Liver (tissue), 9 donors: ENCODE data around the gene OR1D2. TPM values are rescaled to one million over a fixed set of nuclear protein-coding genes. Genes with fewer than 3 reads are reported as not detected.

Source experiments
- DNase-seq: peaks from one replicate; pipeline ENCODE4 v3.0.0-alpha.2; 2017; ENCODE audit warnings: low spot score
- H3K27ac ChIP-seq, 2 donors: one replicate each; pipeline ENCODE4 v1.7.0; 2013; ENCODE audit warnings: inconsistent platforms in 2 of 2, low read length in 2 of 2, control low read depth in 1 of 2, low read depth in 1 of 2, mild to moderate bottlenecking in 1 of 2
- H3K27me3 ChIP-seq, 4 donors: one replicate each; pipeline versions ENCODE4 v1.6.1 to v1.7.0; 2013; ENCODE audit warnings: low read length in 3 of 4, inconsistent platforms in 1 of 4, mild to moderate bottlenecking in 1 of 4, moderate library complexity in 1 of 4; ENCODE audit not compliant: control insufficient read depth in 4 of 4, insufficient read depth in 4 of 4
- H3K36me3 ChIP-seq, 4 donors: one replicate each; pipeline versions ENCODE4 v1.6.1 to v1.7.0; 2013; ENCODE audit warnings: low read length in 3 of 4, mild to moderate bottlenecking in 3 of 4, low read depth in 1 of 4, moderate library complexity in 1 of 4; ENCODE audit not compliant: control insufficient read depth in 4 of 4, insufficient read depth in 3 of 4
- H3K4me1 ChIP-seq, 4 donors: one replicate each; pipeline versions ENCODE4 v1.6.1 to v1.7.0; 2013; ENCODE audit warnings: low read length in 3 of 4, mild to moderate bottlenecking in 3 of 4, moderate library complexity in 1 of 4; ENCODE audit not compliant: control insufficient read depth in 4 of 4, insufficient read depth in 4 of 4
- H3K4me3 ChIP-seq, 3 donors: one replicate each; pipeline versions ENCODE4 v1.6.1 to v1.7.0; 2013; ENCODE audit warnings: low read length in 3 of 3, control low read depth in 1 of 3, low read depth in 1 of 3, mild to moderate bottlenecking in 1 of 3
- H3K9ac ChIP-seq, 2 donors: one replicate each; pipeline ENCODE4 v1.7.0; 2013; ENCODE audit warnings: low read length in 2 of 2, mild to moderate bottlenecking in 2 of 2, moderate library complexity in 2 of 2, control low read depth in 1 of 2, low read depth in 1 of 2
- H3K9me3 ChIP-seq, 4 donors: one replicate each; pipeline versions ENCODE4 v1.6.1 to v1.7.0; 2013; ENCODE audit warnings: low read length in 3 of 4; ENCODE audit not compliant: control insufficient read depth in 4 of 4
- ATF3 ChIP-seq: IDR thresholded peaks from 2 replicates; pipeline ENCODE4 v1.6.1; 2016; ENCODE audit warnings: antibody characterized with exemption
- CTCF ChIP-seq: fragments of 150-350 bp; IDR thresholded peaks from 2 replicates; pipeline ENCODE4 v1.5.1; 2017; ENCODE audit warnings: improper control_type of control experiment, low read depth, low read length; ENCODE audit not compliant: missing input control
- EGR1 ChIP-seq, 2 donors: IDR thresholded peaks; 2 replicates each; pipeline ENCODE4 v1.6.1; 2016 to 2018; ENCODE audit warnings: antibody characterized with exemption in 2 of 2, low read depth in 2 of 2
- FOXA1 ChIP-seq: IDR thresholded peaks from 2 replicates; pipeline ENCODE4 v1.6.1; 2016; ENCODE audit warnings: antibody characterized with exemption
- FOXA2 ChIP-seq: IDR thresholded peaks from 2 replicates; pipeline ENCODE4 v1.6.1; 2016; ENCODE audit warnings: antibody characterized with exemption
- GABPA ChIP-seq, 2 donors: IDR thresholded peaks in 1 of 2; conservative IDR thresholded peaks in 1 of 2; 2 replicates each; pipeline ENCODE4 v1.6.1; 2016; ENCODE audit warnings: antibody characterized with exemption in 2 of 2, mild to moderate bottlenecking in 1 of 2, moderate library complexity in 1 of 2
- HNF4A ChIP-seq, 2 donors: conservative IDR thresholded peaks; 2 replicates each; pipeline ENCODE4 v1.6.1; 2016; ENCODE audit warnings: antibody characterized with exemption in 2 of 2, mild to moderate bottlenecking in 2 of 2
- JUND ChIP-seq, 2 donors: IDR thresholded peaks; 2 replicates each; pipeline ENCODE4 v1.6.1; 2016; ENCODE audit warnings: antibody characterized with exemption in 2 of 2
- MAX ChIP-seq: IDR thresholded peaks from 2 replicates; pipeline ENCODE4 v1.6.1; 2016; ENCODE audit warnings: antibody characterized with exemption
- NR2F2 ChIP-seq: IDR thresholded peaks from 2 replicates; pipeline ENCODE4 v1.6.1; 2016; ENCODE audit warnings: antibody characterized with exemption
- RAD21 ChIP-seq, 2 donors: IDR thresholded peaks; 2 replicates each; pipeline ENCODE4 v1.6.1; 2016; ENCODE audit warnings: antibody characterized with exemption in 2 of 2, mild to moderate bottlenecking in 2 of 2
- REST ChIP-seq: IDR thresholded peaks from 2 replicates; pipeline ENCODE4 v1.6.1; 2016; ENCODE audit warnings: antibody characterized with exemption, mild to moderate bottlenecking
- RXRA ChIP-seq, 2 donors: IDR thresholded peaks; 2 replicates each; pipeline ENCODE4 v1.6.1; 2017 to 2018; ENCODE audit warnings: antibody characterized with exemption in 2 of 2, mild to moderate bottlenecking in 1 of 2
- TAF1 ChIP-seq: conservative IDR thresholded peaks from 2 replicates; pipeline ENCODE4 v1.6.1; 2016; ENCODE audit warnings: antibody characterized with exemption, mild to moderate bottlenecking
- YY1 ChIP-seq: IDR thresholded peaks from 2 replicates; pipeline ENCODE4 v1.6.1; 2016; ENCODE audit warnings: antibody characterized with exemption, mild to moderate bottlenecking
- ZBTB33 ChIP-seq: IDR thresholded peaks from 2 replicates; pipeline ENCODE4 v1.6.1; 2016; ENCODE audit warnings: antibody characterized with exemption
- WGBS: extraction: QIAGEN DNeasy Blood & Tissue Kit; methylation state at CpG from one replicate; pipeline ENCODE4 v1.1.7; 2013; 5-methylcytosine and 5-hydroxymethylcytosine counted together
- polyA plus RNA-seq, 2 donors: library from polyadenylated mRNA; stranded (reverse) in 1 of 2; unstranded in 1 of 2; fragments of 200-250 nt in 1 of 2; fragments of >200 nt in 1 of 2; fragmentation: Nextera tagmentation in 1 of 2; extraction: Ambion mirVana in 1 of 2; gene quantifications; one replicate each; pipeline versions ENCODE4 v1.2.1 to v1.2.3, GENCODE V29; 2013 to 2015
- total RNA-seq, 2 donors: library from RNA; depleted of rRNA; stranded (reverse); fragments of >200 nt; gene quantifications; one replicate each; pipeline ENCODE4 v1.2.3, GENCODE V29; 2014
- donor health status: healthy.
- donor health status: healthy.
- donor health status: healthy.
- donor health status: healthy.
- donor health status: healthy.

Gene OR1D2
- total and polyA plus RNA-seq, 4 donors, result not detected

- TF ChIP-seq ZBTB33 (no peak), YY1 (no peak), FOXA2 (no peak)
These were observed 60.4 kb downstream of the OR1D2 start (continued) for GRCh38 chr17:3043737-3044365.

- WGBS, result 87% methylated on average over 5 of the region's 5 CpGs
- H3K9me3 ChIP-seq, result peaks cover 0 to 9% (median 5%) of the 10 kb centered on the region in 4 donors
- peaks cover 0 to 6% (median 0%) of the 10 kb centered on the region in 4 donors for H3K27me3 ChIP-seq
- H3K9ac ChIP-seq, result no peak overlapping the region
- no peaks in the 10 kb centered on the region for H3K36me3 ChIP-seq
- no peak overlapping the region for H3K4me3 ChIP-seq
- TF ChIP-seq REST (no peak), CTCF (no peak), FOXA2 (no peak), JUND (IDR thresholded peaks at IDR 0.05) (no peak), MAX (no peak), ZBTB33 (no peak), TAF1 (no peak), YY1 (no peak), GABPA (IDR thresholded peaks at IDR 0.05 in 1 of 2, conservative IDR thresholded peaks at IDR 0.05 in 1 of 2) (no peak), RAD21 (IDR thresholded peaks at IDR 0.05) (no peak), HNF4A (conservative IDR thresholded peaks at IDR 0.05) (no peak), EGR1 (IDR thresholded peaks at IDR 0.05; ENCODE audit: low read depth in 2 of 2) (no peak), FOXA1 (no peak), RXRA (IDR thresholded peaks at IDR 0.05) (no peak), NR2F2 (no peak), ATF3 (no peak)
- no peak for DNase-seq
- H3K27ac ChIP-seq, result no peak overlapping the region
- no peaks in the 10 kb centered on the region for H3K4me1 ChIP-seq
These were observed 63.3 kb downstream of the OR1D2 start for GRCh38 chr17:3040882-3041281.
